ENCODE results near the gene RAB3D.

Gene RAB3D

GRCh38 chr19:11306337-11306736 is 33.1 kb downstream of the RAB3D start:
- TF ChIP-seq TAF1 (IDR thresholded peaks at IDR 0.05; ENCODE audit: borderline replicate concordance, insufficient read depth, low read length) (no peak), SIN3A (IDR thresholded peaks at IDR 0.05; ENCODE audit: borderline replicate concordance, insufficient read depth, low read length) (no peak), POLR2AphosphoS5 (IDR thresholded peaks at IDR 0.05; ENCODE audit: low read depth, low read length) (no peak), FOXP2 (optimal IDR thresholded peaks at IDR 0.05; ENCODE audit: borderline replicate concordance, extremely low read depth, extremely low read length, insufficient read depth) (no peak)
- TF ChIP-seq, protein P1, sequence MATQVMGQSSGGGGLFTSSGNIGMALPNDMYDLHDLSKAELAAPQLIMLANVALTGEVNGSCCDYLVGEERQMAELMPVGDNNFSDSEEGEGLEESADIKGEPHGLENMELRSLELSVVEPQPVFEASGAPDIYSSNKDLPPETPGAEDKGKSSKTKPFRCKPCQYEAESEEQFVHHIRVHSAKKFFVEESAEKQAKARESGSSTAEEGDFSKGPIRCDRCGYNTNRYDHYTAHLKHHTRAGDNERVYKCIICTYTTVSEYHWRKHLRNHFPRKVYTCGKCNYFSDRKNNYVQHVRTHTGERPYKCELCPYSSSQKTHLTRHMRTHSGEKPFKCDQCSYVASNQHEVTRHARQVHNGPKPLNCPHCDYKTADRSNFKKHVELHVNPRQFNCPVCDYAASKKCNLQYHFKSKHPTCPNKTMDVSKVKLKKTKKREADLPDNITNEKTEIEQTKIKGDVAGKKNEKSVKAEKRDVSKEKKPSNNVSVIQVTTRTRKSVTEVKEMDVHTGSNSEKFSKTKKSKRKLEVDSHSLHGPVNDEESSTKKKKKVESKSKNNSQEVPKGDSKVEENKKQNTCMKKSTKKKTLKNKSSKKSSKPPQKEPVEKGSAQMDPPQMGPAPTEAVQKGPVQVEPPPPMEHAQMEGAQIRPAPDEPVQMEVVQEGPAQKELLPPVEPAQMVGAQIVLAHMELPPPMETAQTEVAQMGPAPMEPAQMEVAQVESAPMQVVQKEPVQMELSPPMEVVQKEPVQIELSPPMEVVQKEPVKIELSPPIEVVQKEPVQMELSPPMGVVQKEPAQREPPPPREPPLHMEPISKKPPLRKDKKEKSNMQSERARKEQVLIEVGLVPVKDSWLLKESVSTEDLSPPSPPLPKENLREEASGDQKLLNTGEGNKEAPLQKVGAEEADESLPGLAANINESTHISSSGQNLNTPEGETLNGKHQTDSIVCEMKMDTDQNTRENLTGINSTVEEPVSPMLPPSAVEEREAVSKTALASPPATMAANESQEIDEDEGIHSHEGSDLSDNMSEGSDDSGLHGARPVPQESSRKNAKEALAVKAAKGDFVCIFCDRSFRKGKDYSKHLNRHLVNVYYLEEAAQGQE (IDR thresholded peaks at IDR 0.05; ENCODE audit: insufficient read depth in 1 of 2, low read depth in 2 of 2, low read length in 2 of 2): no peak

DNA sequence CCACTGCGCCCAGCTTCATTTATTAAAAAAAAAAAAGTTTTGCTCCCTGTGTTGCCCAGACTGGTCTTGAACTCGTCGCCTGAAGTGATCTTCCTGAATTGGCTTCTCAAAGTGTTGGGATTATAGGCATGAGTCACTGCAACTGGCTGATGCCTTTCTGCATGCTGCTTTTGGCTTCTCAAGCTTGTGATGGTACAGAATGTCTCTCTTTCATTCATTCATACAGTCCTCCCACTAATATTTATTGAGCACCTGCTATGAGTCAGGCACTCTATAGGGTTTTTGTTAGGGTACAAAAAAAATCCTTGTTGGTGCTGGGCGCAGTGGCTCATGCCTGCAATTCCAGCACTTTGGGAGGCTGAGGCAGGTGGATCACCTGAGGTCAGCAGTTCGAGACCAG is 34.5 kb downstream of the RAB3D start:
- TF ChIP-seq POLR2AphosphoS5 (IDR thresholded peaks at IDR 0.05; ENCODE audit: low read depth, low read length): no peak
- TF ChIP-seq, protein P1 (IDR thresholded peaks at IDR 0.05; ENCODE audit: insufficient read depth in 1 of 2, low read depth in 2 of 2, low read length in 2 of 2): no peak
- no peak for TF ChIP-seq TAF1 (IDR thresholded peaks at IDR 0.05; ENCODE audit: borderline replicate concordance, insufficient read depth, low read length)
- no peak for TF ChIP-seq SIN3A (IDR thresholded peaks at IDR 0.05; ENCODE audit: borderline replicate concordance, insufficient read depth, low read length)
- TF ChIP-seq FOXP2 (optimal IDR thresholded peaks at IDR 0.05; ENCODE audit: borderline replicate concordance, extremely low read depth, extremely low read length, insufficient read depth): no peak

DNA sequence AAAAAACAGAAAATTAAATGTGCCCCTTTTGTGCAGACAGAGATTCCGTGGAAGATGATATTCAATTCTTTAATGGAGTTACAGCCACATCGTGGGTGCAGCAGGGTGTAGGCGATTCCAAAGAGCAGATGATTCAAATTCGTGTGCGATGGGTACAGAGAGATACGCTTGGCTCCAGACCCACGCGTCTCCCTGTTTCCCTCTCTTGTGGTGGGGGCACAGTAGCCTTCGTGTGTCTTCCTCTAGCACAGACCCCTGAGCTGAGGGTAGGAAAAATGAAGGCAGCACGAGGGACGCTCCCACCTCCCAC is 38.7 kb downstream of the RAB3D start:
- TF ChIP-seq FOXP2 (optimal IDR thresholded peaks at IDR 0.05; ENCODE audit: borderline replicate concordance, extremely low read depth, extremely low read length, insufficient read depth) (no peak), SIN3A (IDR thresholded peaks at IDR 0.05; ENCODE audit: borderline replicate concordance, insufficient read depth, low read length) (no peak), POLR2AphosphoS5 (IDR thresholded peaks at IDR 0.05; ENCODE audit: low read depth, low read length) (no peak), TAF1 (IDR thresholded peaks at IDR 0.05; ENCODE audit: borderline replicate concordance, insufficient read depth, low read length) (no peak)
- TF ChIP-seq, protein P1 (IDR thresholded peaks at IDR 0.05; ENCODE audit: insufficient read depth in 1 of 2, low read depth in 2 of 2, low read length in 2 of 2): no peak

DNA sequence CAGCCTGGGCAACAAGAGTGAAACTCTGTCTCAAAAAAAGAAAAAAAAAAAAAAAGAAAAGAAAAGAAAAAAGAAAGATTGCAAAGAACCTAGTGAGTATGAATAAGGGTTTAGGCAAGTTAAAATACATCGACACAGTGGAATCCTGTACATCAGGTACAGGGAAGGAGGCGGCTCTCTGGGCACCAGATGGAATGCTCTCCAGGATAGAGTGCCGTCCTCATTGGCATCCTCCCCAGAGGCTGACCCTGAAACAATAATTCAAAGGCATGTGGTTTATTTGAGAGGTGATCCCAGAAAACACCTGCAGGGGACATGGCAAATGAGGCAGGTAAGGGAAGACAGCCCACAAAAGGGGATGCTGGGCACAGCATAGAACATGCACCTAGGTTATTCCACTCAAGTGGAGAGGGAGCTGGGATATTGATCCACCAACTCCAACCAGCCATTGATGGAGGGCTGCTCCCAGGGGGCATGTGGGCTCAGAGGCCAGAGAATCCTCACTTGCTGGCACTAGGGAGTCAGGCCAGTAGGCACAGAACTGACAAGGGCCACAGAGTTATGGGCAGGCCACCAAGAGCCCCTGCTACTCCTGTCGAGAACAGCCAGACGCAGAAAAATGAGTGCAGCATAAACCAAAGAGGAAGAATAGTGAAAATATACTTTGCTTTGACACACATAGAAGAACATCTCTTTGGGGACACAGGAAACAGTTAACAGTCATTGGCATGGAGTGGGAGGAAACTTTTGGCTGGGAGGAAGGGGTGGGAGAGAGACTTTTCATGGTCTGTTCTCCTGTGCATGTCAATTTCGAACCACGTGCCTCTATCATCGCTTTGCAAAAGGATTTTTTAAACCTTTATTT is 39.3 kb downstream of the RAB3D start:
- no peak for TF ChIP-seq TAF1 (IDR thresholded peaks at IDR 0.05; ENCODE audit: borderline replicate concordance, insufficient read depth, low read length)

DNA sequence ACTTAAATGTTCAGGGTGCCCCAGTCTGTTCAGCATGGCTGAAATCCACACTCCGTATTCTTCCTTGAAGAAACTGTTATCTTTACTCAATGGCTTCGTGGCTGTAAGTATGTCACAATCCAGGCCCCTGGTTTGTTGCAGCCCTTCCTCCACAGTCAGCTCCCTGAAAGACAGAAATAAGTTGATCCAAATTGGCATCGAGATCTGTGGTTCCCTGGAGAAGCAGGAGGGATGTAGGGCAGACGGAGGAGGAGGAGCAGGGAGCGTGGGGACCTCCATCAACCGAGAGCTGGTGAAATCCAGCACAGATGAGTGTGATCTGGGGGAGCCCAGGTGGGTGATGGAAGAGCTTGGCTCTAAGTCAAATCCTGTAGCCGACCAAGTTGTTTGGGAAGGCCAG is 43.2 kb downstream of the RAB3D start:
- TF ChIP-seq POLR2AphosphoS5 (IDR thresholded peaks at IDR 0.05; ENCODE audit: low read depth, low read length) (no peak), TAF1 (IDR thresholded peaks at IDR 0.05; ENCODE audit: borderline replicate concordance, insufficient read depth, low read length) (no peak), FOXP2 (optimal IDR thresholded peaks at IDR 0.05; ENCODE audit: borderline replicate concordance, extremely low read depth, extremely low read length, insufficient read depth) (no peak), SIN3A (IDR thresholded peaks at IDR 0.05; ENCODE audit: borderline replicate concordance, insufficient read depth, low read length) (no peak)
- TF ChIP-seq, protein P1 (IDR thresholded peaks at IDR 0.05; ENCODE audit: insufficient read depth in 1 of 2, low read depth in 2 of 2, low read length in 2 of 2): no peak
